Cerebellar cortex (tissue), 1 donor: ENCODE measurements around the gene EYA4.

Source experiments
- DNase-seq: peaks from one replicate; pipeline ENCODE4 v3.0.0-alpha.2; 2015; ENCODE audit warnings: low spot score

The EYA4 gene

DNA sequence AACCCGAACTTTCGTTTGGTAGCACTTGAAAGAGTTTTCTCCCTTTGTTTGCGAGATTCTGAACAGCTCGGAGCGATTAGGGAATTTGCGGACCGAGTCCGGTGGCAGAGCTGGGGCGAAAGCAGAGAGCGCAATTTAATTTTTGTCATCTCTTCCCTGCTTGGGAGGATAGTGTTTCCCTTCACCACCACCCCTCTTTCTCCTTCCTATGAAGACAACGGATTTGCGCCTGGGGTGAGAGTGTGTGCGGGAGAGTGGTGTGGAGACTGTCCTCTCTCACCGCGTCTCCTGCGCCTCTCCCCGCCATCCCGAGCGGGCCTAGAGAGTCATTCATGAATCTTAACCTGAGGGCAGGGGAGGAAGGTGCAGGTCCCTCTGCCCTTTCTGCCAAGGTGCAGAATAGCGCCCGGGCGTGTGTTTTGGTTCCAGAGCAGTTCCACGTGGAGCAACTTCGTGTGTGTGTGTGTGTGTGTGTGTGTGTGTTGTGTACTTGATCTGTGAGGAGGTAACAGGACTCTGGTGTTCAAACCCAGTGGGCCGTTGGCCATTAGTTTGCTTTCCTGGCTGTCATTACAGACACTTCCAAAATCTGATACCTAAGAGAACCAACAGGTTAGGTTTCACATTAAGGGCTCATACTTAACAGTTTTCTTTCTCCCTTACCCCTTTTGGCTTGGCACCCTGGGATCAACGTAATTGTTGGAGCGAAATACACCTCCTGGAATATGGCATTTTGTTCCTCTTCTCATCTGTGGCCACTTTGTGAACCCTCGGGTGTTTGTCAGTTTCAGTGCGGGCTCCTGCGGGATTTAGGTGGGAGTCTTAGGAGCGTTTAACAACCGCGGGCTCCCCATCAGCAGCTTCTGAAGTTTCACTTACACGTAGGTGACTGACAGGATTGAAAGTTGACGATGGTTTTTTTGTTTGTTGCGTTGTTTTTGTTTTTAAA lies 1.8 kb downstream of the EYA4 start:
- no peak for DNase-seq

DNA sequence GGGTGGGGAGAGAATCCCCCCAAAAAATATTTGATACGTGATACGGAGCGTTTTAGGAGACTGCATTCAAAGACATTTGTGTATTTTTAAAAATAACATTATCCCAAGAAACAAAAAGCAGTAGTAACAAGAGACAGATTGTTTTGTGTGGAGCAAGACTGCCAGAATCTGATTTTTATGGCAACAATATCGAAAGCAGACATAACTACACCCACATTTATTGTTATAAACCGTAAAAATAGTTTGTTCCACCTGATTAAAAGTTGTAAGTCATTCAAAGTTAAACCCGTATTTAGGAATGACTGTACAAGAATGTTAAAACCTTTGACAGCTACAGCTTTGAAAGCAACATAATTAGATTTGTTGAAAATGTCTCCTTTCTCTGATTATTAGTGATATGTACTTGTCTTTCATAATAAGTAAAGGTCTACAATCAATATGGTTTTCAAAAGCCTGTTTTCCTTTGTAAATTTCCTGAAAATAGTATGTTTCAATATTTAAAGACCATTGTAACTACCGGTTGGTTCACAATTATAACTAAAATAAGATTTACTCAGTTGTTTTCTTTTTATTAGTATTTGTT lies 2.7 kb downstream of the EYA4 start:
- DNase-seq, result no peak

DNA sequence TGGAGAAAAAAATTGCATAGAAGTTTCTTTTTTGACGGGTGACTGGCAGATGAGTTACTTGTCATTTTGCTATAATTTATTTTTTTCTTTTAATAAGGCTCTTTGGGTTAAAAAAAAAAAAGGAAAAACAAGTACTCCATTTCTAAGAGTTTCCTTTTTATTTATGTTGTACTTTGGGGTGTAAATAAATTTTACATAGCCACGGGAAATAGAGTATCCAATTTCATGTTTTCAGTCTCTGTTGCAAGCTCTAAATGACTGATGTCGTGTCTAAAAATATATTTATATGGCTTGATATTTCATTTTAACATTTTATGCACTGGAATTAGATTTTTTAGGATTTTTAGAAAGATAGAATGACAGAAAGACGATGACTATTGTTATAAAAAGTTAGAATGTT lies 3.4 kb downstream of the EYA4 start:
- DNase-seq, result no peak

DNA sequence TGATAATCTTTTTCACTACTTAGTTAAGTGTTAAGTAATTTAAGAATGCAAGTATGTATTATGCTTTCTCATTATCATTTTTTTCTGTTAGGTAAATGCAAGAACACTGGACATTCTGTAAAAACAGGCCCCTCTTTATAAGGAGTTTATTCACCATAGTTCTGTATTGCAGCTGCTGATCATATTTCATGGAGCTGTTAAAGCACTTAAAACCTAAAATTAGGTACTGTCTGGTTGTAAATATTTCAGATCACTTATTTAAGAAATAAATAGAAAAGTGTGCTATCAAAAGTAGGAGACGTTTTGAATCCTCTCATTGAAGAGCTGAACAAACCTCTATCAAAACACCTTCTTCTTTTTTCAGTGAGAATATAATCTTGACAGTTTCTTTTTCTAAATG lies 3.9 kb downstream of the EYA4 start:
- DNase-seq, result no peak

DNA sequence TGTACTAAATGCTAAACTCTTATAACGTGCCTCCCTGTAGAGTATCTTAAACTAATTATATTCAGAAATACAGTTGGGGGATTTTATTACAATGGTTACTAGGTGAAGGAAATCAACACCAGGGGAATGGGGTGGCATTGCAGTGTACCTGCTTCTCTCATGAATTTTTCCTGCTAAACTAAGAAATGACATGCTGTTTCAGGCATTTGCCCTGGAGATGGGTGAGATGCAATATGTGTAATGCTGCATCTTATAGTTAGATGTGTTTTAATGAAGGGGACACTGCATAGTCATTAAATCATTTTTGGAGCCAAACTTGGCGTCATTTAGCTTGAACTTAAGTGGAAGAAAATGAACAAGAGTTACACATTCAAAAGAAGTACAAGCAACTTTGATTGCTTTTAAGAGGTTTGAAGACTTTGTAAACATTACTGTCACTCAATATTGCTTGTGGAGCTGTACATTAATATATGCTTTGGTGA lies 4.3 kb downstream of the EYA4 start:
- DNase-seq, result no peak

- DNase-seq, result no peak
Measured at GRCh38 chr6:133247581-133247980, 6.4 kb downstream of the EYA4 start.

- no peak for DNase-seq
Measured at GRCh38 chr6:133248241-133249001, 7.3 kb downstream of the EYA4 start.

GRCh38 chr6:133251688-133252087 lies 10.5 kb downstream of the EYA4 start:
- no peak for DNase-seq

- no peak for DNase-seq
Measured at GRCh38 chr6:133254552-133255228, 13.5 kb downstream of the EYA4 start.

DNA sequence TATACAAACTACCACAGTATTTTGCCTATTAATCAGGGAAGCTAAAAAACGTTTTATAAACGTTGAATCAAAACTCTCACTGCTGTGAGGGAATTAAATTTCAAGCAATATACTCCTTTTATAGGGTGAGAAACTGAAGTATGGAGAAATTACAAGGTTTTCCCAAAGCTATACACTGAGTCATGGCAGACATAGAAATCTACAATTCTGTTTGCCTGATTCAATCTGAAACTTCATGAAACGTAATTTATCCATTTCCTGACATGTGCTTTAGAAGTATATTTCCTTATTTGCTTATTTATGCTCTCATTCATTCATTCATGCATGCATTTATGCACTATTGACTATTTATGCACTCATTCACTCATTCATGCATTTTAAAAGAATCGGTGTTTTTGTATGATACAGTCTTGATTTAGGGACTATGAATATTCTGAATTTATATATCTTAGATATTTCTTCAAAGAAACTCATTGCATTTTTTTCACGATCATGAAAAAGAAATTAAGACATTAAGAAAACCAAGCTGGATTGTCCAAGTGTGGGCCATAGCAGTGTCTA lies 16.5 kb downstream of the EYA4 start:
- DNase-seq, result no peak

GRCh38 chr6:133259561-133259960 lies 18.4 kb downstream of the EYA4 start:
- no peak for DNase-seq

DNA sequence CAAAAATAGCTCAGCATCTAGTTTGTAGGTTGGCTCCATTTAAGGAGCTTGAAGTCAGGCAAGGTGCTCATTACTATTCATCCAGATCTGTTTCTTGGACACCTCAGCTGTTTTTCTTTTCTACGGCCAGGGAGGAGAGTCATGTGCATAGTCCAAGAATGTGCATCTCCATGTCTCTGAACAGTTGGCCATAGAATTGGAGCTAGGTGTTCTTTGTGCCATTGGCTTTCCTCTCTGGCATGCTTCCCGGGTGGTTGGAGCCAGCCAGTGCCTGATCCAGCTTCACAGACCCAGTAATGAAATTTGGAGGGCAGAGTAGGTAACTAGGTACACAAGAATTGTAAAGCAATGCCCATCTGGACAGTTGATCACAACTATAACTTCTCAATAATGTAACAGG lies 21.6 kb downstream of the EYA4 start:
- peak; percentile 58 for DNase-seq

GRCh38 chr6:133265066-133265465 lies 23.9 kb downstream of the EYA4 start:
- no peak for DNase-seq

GRCh38 chr6:133266186-133266585 lies 25.0 kb downstream of the EYA4 start:
- no peak for DNase-seq

- no peak for DNase-seq
Measured at GRCh38 chr6:133268621-133269020, 27.5 kb downstream of the EYA4 start.

GRCh38 chr6:133274813-133275212 lies 33.7 kb downstream of the EYA4 start:
- no peak for DNase-seq

DNA sequence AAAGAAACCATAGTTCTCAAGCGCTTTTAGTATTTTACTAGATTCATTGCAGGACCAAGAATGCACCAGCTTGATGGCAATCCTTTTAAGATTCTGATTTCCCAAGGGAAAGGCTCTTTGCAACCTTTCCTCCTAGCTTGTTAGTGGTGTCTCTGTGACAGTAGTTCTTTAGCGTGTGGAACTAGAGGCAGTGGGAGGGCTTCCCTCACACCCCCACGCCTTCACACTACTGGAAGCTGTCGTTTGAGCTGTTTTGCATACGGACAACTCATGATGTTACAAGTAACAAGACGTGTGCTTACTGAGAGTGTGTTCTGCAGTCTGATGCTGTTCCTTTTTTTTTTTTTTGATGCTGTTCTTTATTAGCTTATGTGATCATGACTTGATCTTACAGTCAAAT lies 34.1 kb downstream of the EYA4 start:
- DNase-seq, result no peak

- DNase-seq, result no peak
Measured at GRCh38 chr6:133277228-133277899, 36.2 kb downstream of the EYA4 start.

DNA sequence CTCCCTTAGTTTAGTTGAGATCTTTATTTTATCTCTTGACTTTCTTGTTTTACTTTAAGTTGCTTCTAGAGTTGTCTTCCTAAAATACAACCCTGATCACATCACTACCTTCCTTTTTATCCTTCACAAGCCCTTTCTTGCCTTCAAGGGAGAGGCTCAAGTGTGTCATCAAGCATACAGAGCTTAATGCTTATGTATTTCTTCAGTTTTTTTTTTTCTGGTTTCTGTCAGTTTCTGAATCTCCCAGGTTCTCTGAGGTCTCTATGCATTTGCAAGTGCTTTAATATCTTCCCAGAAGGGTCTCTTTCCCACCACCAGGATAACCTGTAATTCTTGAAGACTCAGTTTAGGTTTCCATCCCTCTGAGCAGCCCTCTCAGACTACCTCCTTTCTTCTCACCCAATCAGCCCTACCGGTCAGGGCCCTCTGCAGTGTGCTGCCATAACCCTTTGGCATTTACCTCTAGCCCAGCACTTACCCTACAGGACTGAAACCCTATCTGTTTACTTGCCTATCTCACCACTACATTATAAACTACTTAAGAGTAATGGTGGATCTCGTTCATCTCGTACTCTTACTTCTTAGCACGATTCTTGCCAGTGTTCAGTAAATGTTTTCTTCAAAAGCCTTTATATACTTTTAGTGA lies 36.9 kb downstream of the EYA4 start:
- no peak for DNase-seq

DNA sequence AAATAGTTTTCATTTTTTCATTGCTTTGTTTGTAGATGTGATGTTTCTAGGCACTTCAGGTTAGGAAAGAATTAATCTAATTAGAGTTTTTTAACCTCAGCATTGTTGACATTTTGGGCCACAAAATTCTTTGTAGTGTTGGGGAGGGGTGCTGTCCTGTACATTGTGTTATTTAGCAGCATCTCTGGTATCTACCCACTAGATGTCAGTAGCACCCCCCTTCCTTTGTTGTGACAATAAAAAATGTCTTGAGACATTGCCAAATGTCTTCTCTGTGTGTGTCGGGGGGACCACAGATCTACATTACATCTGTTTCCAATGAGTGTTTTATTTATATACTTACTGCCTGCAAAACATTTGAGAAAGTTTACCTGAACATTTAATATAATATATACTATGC lies 45.6 kb downstream of the EYA4 start:
- DNase-seq, result no peak

- DNase-seq, result no peak
Measured at GRCh38 chr6:133288662-133289061, 47.5 kb downstream of the EYA4 start.
